ENCODE data around the gene GBP2. TPM values are rescaled to one million over a fixed set of nuclear protein-coding genes. Genes with fewer than 3 reads are reported as not detected.

Gene GBP2
- total RNA-seq, 2 donors from 2014 or later = not detected

DNA sequence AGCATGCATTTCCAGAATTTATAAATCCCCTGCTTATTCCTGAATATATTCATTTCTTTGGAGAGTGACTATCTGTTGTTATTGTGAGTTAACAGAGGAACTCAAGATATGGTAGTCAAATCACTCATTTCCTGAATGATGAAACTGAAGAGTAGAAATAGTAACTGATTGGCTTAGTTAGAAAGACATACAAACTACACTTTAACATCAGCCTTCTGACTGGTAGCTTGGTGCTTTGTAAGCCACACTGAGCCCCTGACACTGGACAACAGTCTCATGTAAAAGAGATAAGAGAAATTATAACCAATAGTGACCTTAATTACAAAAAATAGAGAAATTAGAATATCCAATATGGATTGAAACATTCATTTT is 45.1 kb upstream of the GBP2 start:
- Histone ChIP-seq H3K4me1 (ENCODE audit: control insufficient read depth, insufficient read depth, low read length) (no peaks in the 10 kb centered on the region), H3K9me3 (ENCODE audit: control insufficient read depth, low read length) (no peaks in the 10 kb centered on the region), H3K36me3 (ENCODE audit: control insufficient read depth, insufficient read depth, low read length) (no peaks in the 10 kb centered on the region), H3K27ac (ENCODE audit: low read depth, low read length) (no peak overlapping the region), H3K9ac (ENCODE audit: extremely low read depth, low read length, poor library complexity, severe bottlenecking) (no peak overlapping the region), H3K27me3 (ENCODE audit: control insufficient read depth, insufficient read depth, low read length, poor library complexity, severe bottlenecking) (no peaks in the 10 kb centered on the region), H3K4me3 (ENCODE audit: low read length) (no peak overlapping the region)
- DNase-seq = no peak
- H3K4me1 Mint-ChIP-seq = no peaks in the 10 kb centered on the region
- no peaks in the 10 kb centered on the region for H3K27me3 Mint-ChIP-seq (ENCODE audit: insufficient read depth)
- H3K9me3 Mint-ChIP-seq = no peaks in the 10 kb centered on the region
- H3K4me3 Mint-ChIP-seq = no peak overlapping the region
- TF ChIP-seq, protein P1, sequence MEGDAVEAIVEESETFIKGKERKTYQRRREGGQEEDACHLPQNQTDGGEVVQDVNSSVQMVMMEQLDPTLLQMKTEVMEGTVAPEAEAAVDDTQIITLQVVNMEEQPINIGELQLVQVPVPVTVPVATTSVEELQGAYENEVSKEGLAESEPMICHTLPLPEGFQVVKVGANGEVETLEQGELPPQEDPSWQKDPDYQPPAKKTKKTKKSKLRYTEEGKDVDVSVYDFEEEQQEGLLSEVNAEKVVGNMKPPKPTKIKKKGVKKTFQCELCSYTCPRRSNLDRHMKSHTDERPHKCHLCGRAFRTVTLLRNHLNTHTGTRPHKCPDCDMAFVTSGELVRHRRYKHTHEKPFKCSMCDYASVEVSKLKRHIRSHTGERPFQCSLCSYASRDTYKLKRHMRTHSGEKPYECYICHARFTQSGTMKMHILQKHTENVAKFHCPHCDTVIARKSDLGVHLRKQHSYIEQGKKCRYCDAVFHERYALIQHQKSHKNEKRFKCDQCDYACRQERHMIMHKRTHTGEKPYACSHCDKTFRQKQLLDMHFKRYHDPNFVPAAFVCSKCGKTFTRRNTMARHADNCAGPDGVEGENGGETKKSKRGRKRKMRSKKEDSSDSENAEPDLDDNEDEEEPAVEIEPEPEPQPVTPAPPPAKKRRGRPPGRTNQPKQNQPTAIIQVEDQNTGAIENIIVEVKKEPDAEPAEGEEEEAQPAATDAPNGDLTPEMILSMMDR (conservative IDR thresholded peaks at IDR 0.05) = no peak
- no peak overlapping the region for H3K27ac Mint-ChIP-seq
- no peaks in the 10 kb centered on the region for H3K36me3 Mint-ChIP-seq (ENCODE audit: low read depth)

DNA sequence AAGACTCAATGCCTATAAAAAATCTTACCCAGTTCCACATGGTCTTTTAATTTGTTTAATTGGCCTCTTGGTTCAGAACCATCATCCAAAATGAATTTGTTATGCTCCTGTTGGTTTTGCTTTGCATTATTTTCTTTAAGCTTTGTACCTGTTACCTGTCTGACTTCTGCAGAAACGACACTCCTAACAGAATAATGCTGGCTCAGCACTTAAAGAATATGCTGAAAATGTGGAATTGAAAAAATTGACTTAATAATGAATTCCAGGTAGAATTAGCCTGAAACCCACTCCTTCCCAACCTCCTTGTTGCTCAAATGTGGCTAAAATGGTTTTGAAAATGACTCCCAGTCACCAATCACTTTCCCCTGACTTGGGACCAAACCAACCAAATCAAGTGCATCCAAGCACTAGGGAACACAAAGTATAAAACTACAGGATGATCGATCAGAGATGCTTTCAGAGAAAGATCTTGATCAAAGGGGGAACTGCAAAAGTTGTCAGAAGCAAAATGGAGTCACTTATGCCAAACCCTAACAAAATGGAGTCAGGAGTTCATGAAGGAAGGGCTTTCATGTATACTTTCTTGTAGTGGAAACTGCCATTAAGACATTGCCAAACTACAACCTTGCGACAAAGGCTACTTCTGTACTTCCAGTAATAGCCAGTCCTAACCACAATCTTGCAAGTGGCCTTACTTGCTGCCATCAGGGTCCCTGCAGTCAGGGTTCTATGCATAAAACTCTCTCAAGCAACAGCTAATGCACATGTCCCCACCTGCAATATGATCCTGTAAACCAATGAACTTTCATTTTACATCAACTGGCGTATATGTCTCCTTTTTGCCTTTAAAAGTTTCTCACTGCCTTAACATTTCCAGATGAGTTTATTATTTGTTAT is 44.5 kb upstream of the GBP2 start:
- no peaks in the 10 kb centered on the region for H3K9me3 ChIP-seq (ENCODE audit: control insufficient read depth, low read length)
- Mint-ChIP-seq H3K27me3 (ENCODE audit: insufficient read depth) (no peaks in the 10 kb centered on the region), H3K36me3 (ENCODE audit: low read depth) (no peaks in the 10 kb centered on the region), H3K27ac (no peak overlapping the region), H3K4me3 (no peak overlapping the region), H3K4me1 (no peaks in the 10 kb centered on the region), H3K9me3 (no peaks in the 10 kb centered on the region)
- no peaks in the 10 kb centered on the region for H3K36me3 ChIP-seq (ENCODE audit: control insufficient read depth, insufficient read depth, low read length)
- 88 to 100% methylated on average over 2 to 4 of the region's 4 CpGs for WGBS, 2 experiments (ENCODE audit: insufficient coverage in 1 of 2, insufficient read length in 1 of 2)
- H3K4me3 ChIP-seq (ENCODE audit: low read length) = no peak overlapping the region
- no peak overlapping the region for H3K9ac ChIP-seq (ENCODE audit: extremely low read depth, low read length, poor library complexity, severe bottlenecking)
- H3K27me3 ChIP-seq (ENCODE audit: control insufficient read depth, insufficient read depth, low read length, poor library complexity, severe bottlenecking) = no peaks in the 10 kb centered on the region
- TF ChIP-seq, protein P1 (conservative IDR thresholded peaks at IDR 0.05) = no peak
- H3K4me1 ChIP-seq (ENCODE audit: control insufficient read depth, insufficient read depth, low read length) = no peaks in the 10 kb centered on the region
- no peak for DNase-seq
- H3K27ac ChIP-seq (ENCODE audit: low read depth, low read length) = no peak overlapping the region

DNA sequence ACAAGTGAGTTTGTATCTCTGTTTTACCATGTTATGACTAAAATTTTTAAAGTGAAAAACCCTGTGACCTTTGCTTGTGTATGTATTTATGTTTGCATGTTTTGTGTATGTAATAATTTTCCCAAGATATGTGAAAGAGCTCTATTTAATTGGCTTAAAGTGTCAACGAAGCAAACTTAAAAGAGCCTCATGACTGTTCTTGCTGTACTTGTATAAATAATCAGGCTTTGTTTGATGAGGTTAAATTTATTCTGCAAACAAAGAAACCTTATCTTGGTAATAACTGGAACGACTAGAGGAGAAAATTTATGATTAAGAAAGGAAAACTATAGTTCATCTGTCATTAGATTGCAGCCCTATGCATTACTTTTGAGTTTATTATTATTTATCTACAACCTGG is 43.3 kb upstream of the GBP2 start:
- no peaks in the 10 kb centered on the region for H3K4me1 ChIP-seq (ENCODE audit: control insufficient read depth, insufficient read depth, low read length)
- no peak overlapping the region for H3K27ac ChIP-seq (ENCODE audit: low read depth, low read length)
- H3K9ac ChIP-seq (ENCODE audit: extremely low read depth, low read length, poor library complexity, severe bottlenecking) = no peak overlapping the region
- H3K4me3 ChIP-seq (ENCODE audit: low read length) = no peak overlapping the region
- Mint-ChIP-seq H3K4me1 (no peaks in the 10 kb centered on the region), H3K27ac (no peak overlapping the region), H3K27me3 (ENCODE audit: insufficient read depth) (no peaks in the 10 kb centered on the region), H3K36me3 (ENCODE audit: low read depth) (no peaks in the 10 kb centered on the region), H3K9me3 (no peaks in the 10 kb centered on the region), H3K4me3 (no peak overlapping the region)
- no peak for DNase-seq
- no peaks in the 10 kb centered on the region for H3K27me3 ChIP-seq (ENCODE audit: control insufficient read depth, insufficient read depth, low read length, poor library complexity, severe bottlenecking)
- TF ChIP-seq, protein P1 (conservative IDR thresholded peaks at IDR 0.05) = no peak
- no peaks in the 10 kb centered on the region for H3K9me3 ChIP-seq (ENCODE audit: control insufficient read depth, low read length)
- H3K36me3 ChIP-seq (ENCODE audit: control insufficient read depth, insufficient read depth, low read length) = no peaks in the 10 kb centered on the region
- 90 to 100% methylated on average over 1 to 2 of the region's 2 CpGs for WGBS, 2 experiments (ENCODE audit: insufficient coverage in 1 of 2, insufficient read length in 1 of 2)

Measured in endodermal cell (in vitro differentiated cells).